SK-N-SH (cell line): ENCODE data around the gene MBD3.

Experiments
- CHD2 ChIP-seq: fragments of 150-350 bp; IDR thresholded peaks from 2 replicates; pipeline ENCODE4 v1.6.1; 2018; ENCODE audit warnings: low read length; ENCODE audit not compliant: partially characterized antibody
- CTCF ChIP-seq: fragments of 200-600 bp; sonication (generic); IDR thresholded peaks from 2 replicates; pipeline ENCODE4 v1.6.1; 2017; ENCODE audit warnings: antibody characterized with exemption, mild to moderate bottlenecking, moderate library complexity
- EP300 ChIP-seq, 2 experiments: IDR thresholded peaks; 2 replicates each; pipeline versions ENCODE4 v1.4.0 to v1.6.1; 2012; ENCODE audit warnings: borderline replicate concordance in 1 of 2, low read depth in 1 of 2, low read length in 1 of 2
- NRF1 ChIP-seq: IDR thresholded peaks from 2 replicates; pipeline ENCODE4 v1.6.1; 2012; ENCODE audit warnings: low read depth, mild to moderate bottlenecking, low read length
- POLR2AphosphoS5 ChIP-seq: IDR thresholded peaks from 2 replicates; pipeline ENCODE4 v1.6.1; 2012; ENCODE audit warnings: low read depth, low read length
- RAD21 ChIP-seq: IDR thresholded peaks from 2 replicates; pipeline ENCODE4 v1.6.1; 2012; ENCODE audit warnings: mild to moderate bottlenecking, low read length
- TEAD4 ChIP-seq: IDR thresholded peaks from 2 replicates; pipeline ENCODE4 v1.4.0; 2012; ENCODE audit warnings: mild to moderate bottlenecking, borderline replicate concordance; ENCODE audit not compliant: insufficient read depth
- ZBTB33 ChIP-seq: IDR thresholded peaks from 2 replicates; pipeline ENCODE4 v1.4.0; 2012; ENCODE audit warnings: low read depth, borderline replicate concordance
- TF ChIP-seq, protein P1 (sequence below): fragments of 150-350 bp; IDR thresholded peaks from 2 replicates; pipeline ENCODE4 v1.6.1; 2017; ENCODE audit warnings: antibody characterized with exemption, low read length, low read depth, borderline replicate concordance

DNA sequence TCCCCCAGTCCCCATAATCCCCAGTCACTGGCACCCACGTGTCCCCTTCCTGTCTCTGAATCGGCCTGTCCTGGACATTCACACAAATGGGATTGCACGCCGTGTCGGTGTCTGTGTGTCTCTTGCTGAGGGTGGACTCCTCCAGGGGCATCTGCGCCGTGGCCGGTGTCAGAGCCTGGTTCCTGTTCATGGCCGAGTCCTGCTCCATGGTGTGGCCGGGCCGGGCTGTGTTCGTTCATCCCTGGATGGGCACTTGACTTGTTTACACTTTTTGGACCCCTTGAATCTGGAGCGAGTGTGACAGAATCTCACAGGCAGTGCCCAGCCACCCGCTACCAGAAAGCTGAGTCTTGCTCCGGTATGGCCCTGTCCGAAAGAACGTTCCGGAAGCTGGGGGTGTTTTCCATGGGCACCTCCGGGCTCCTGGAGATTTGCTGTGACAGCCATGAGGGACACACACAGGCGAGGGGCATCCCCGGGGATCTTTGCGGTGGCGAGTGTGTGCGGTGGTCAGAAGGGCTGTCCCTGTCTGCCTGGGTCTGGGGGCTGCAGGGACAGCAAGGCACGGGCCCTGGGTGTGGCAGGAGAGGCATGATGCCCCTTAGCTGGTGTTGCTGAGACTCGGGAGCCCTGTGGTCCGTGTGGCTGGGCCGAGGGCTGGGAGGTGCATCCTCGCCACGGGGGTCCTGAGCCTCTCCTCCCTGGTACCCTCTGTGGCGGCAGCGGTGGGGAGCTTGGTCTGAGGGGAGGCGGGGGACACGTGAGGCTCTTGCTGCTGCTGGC, 18.1 kb downstream of the MBD3 start:
- TF ChIP-seq CHD2 = no peak
- TF ChIP-seq ZBTB33 = no peak
- TF ChIP-seq CTCF = no peak
- TF ChIP-seq, protein P1, sequence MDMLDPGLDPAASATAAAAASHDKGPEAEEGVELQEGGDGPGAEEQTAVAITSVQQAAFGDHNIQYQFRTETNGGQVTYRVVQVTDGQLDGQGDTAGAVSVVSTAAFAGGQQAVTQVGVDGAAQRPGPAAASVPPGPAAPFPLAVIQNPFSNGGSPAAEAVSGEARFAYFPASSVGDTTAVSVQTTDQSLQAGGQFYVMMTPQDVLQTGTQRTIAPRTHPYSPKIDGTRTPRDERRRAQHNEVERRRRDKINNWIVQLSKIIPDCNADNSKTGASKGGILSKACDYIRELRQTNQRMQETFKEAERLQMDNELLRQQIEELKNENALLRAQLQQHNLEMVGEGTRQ = no peak
- no peak for TF ChIP-seq EP300 (IDR thresholded peaks at IDR 0.05; ENCODE audit: borderline replicate concordance in 1 of 2, low read depth in 1 of 2, low read length in 1 of 2)
- no peak for TF ChIP-seq RAD21
- TF ChIP-seq POLR2AphosphoS5 = no peak
- no peak for TF ChIP-seq TEAD4
- TF ChIP-seq NRF1 = no peak
